HG03460 (cell line): ENCODE data around the gene NEDD4L.
"Not testable (repeated sequence)": the region's sequence is repeated elsewhere in the genome, so short reads cannot be mapped to it uniquely, and the experiment has no call there.

Experiments
- ATAC-seq: cut with Tn5 transposase; IDR thresholded peaks from one replicate; pipeline ENCODE4 v1.9.1; 2021; ENCODE audit not compliant: unreplicated experiment

NEDD4L gene

GRCh38 chr18:58148954-58149471 is 105.0 kb downstream of the NEDD4L start:
- no peak for ATAC-seq

DNA sequence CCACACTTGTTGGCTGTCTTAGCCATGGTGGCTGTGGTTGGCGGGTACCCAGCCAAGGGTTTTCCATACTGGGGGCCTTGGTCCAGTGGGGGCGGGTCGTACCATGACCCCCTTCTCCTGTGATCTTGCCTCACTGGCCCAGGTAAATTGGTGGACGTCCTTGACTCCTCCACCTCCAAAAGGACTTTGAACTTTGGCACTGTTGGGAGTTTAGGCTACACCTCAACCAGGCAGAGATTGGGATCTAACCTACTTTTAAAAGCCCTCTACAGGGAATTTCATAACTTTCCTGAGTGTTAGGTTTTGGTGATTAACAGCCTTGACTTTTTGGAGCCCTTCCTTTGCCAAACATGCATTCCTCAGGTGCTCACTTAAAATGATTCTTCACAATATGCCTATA is 106.7 kb downstream of the NEDD4L start:
- no peak for ATAC-seq

DNA sequence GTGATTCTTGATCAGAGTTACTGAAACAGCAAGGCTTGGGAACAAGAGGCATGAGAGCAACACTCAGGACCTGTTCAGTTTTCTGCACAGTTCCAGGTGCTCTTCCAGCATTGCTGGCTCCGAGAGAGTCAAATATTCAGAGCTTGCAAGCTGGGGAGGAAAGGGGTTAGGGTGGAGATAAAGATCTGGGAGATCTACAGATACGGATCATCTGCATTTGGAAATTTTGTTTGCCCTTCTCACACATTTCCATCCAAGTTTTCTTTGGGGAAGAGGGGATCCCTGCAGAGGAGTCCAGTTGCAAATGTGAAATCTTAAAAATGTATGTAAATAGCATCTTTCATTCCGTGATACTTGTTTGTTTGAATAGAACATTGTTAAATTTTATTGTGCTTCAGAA is 108.2 kb downstream of the NEDD4L start:
- no peak for ATAC-seq

DNA sequence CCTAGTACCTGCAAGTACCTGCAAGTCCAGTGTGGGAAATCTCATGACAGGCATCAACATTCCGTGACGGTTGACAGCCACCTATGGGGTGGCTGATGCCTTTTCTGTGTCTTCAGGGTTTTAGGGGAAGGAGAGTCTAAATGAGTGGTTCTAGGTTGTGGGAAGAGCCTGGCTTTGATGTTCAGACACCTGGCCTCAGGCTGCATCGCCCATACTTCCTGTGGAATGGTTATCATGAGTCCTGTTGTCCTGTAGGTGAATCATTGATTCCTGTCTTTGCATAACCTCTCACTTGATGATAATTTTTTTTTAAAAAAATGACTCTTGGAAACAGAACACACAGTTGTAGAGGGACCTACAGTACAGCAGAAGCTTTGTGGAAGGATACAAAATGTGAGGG is 108.9 kb downstream of the NEDD4L start:
- no peak for ATAC-seq

DNA sequence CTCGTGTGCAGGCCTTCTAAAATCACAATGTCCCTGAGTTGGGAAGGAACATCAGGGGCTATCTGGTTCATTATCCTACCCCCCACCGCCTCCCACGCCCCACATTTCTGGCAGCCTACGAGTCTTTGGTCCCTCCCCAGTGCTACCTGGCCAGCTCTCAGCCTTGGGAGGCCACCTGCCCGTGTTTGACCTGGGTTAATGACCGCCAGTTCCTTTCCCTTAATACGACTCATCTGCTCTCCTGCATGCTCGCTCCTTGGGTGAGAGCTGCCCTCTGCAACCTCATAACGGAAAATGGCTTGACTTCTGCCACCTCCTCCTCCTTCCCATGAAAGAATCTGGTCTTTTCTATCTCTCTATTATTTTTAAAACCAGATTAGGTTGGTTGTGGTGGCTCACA is 112.5 kb downstream of the NEDD4L start:
- no peak for ATAC-seq

- ATAC-seq: no peak
Measured at GRCh38 chr18:58157237-58157636, 113.2 kb downstream of the NEDD4L start.

- no peak for ATAC-seq
Measured at GRCh38 chr18:58158008-58158407, 114.0 kb downstream of the NEDD4L start.

- ATAC-seq: no peak
Measured at GRCh38 chr18:58158459-58158858, 114.4 kb downstream of the NEDD4L start.

- ATAC-seq: no peak
Measured at GRCh38 chr18:58161659-58162058, 117.6 kb downstream of the NEDD4L start.

GRCh38 chr18:58162127-58162526 is 118.1 kb downstream of the NEDD4L start:
- ATAC-seq: no peak

DNA sequence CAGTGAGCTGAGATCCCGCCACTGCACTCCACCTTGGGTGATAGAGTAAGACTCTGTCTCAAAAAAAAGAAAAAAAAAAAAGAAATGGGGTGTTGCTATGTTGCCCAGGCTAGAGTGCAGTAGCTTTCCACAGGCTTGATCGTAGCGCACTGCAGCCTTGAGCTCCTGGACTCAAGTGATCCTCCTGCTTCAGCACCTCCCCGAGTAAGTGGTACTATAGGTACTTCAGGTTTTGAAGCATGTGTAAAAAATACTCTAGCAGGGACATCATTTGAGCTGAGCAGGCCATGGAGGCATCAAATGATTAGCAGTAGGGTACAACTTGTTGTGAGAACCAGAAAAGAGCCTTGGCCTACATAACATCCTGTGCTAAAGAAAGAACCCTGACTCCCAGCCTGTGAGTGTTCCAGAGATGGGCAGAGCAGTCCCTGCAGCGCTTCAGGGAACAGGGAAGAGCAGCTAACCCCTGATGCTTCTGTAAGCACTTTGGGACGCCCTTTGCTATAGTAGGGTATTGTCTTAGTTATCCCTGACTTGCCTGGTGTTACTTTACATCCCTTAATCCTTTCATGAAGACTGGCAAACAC is 119.1 kb downstream of the NEDD4L start:
- no peak for ATAC-seq

DNA sequence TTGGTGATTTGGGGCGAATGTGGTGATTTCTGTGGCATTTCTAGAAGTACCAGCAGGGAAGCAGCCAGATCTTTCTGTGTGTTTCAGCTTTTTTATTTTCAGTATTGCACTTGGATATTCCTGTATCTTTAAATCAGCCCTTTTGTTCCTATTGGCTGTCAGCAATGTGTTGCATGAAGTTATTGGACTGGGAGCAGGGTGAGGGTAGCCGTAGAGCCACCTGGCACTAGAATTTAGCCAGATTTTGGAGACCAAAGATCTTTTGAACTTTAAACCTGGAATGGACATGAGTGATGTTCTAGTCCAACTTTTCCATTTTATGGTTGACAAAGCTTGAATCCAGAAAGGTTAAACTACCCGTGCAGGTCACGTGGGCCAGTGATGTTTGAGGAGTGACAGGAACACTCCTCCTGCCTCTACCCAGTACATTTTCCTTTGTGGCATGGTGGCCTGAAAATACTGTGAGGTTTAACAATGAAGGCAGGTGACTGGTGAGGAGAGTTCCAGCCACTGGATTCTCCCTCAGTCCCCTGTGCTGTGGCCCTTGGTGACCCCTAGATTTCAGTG is 122.3 kb downstream of the NEDD4L start:
- ATAC-seq: no peak

DNA sequence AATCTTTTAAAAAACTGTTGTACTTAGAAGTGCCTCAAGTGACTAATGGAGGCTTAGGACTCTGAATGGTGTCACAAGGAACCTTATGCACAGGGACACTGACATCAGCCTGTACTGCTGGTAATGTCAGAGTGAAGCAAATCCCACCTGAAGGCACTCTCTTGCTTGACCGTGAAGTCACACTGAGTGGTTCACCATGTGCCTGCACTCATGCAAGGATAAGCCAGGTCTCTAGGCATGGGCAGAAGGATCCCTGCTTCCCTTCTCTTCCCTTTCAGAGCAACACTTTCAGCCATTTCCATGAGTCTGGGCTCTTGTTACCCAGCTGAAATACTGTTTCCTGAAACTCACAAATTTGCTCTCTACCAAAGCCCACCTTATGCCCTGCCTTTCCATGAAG is 123.0 kb downstream of the NEDD4L start:
- ATAC-seq: no peak

DNA sequence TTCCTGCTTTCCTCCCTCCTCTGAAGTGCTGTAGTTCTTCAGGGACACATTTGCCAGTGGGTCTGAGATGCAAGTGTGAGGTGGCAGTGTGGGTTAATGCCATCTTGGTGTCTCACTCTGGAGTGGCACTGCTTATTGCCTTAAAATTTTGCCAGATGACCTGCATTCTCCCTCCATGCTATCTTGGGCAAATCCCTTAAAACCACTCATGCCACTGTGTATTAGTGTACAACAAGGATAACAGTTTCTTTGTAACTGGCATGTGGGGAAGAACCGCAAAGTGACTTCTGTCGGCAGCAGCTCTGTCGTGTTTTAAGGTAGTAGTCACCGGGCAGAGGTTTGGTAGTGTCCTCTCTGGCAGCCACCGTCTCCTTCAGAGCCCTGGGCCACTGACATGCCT is 124.2 kb downstream of the NEDD4L start:
- no peak for ATAC-seq

DNA sequence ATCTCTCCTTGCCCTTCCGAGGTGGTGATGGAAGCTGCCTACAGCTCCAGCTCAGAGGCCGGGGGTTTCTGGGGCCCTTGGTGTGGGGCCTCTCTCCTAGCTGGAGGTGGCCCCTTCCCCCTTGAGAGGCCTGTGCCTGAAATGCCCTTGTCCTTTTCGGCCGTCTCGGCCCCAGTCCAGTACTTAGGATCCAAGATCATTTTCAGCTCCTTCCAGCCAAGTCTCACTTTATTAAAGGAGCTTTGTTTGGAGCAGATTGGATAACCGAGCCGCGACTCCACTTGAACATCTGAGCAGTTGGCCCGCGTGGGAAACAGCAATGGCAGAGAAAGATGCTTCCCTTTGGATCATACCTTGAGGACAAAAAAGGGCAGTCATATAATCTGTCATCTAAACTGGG is 125.0 kb downstream of the NEDD4L start:
- no peak for ATAC-seq

DNA sequence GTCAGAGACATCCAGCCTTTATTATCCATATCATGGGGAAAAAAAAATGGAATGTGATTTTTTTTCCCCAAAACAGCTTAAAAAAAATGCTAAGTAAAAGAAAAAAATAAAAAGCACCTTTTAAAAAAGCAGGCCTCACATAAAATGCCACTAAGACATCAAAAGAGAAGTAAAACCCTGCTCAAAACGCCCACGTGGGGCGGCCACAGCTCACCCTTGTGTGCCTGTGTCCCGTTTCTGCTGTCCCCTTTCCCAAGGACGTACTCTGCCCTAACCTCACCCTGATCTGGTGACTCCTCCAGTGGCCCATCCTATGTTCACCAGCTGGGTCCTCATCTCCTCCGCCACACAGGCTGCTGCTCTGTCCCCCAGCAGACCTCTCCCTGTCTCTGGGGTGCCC is 125.4 kb downstream of the NEDD4L start:
- ATAC-seq: no peak

DNA sequence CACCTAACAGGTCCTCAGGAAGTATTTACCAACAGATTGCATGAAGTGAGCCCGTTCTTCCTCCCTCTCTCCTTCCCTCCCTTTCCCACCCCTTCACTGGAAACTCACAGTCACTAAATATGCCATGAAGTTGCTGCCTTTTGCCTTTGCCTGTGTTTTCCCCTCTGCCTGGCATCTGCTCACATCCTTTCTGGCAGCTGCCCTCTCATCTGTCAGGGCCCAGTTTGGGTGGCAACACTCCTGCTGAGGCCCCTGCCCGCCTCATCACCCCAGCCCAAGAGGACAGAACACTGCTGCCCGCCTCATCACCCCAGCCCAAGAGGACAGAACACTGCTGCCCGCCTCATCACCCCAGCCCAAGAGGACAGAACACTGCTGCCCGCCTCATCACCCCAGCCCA is 126.0 kb downstream of the NEDD4L start:
- ATAC-seq: not testable (repeated sequence)

DNA sequence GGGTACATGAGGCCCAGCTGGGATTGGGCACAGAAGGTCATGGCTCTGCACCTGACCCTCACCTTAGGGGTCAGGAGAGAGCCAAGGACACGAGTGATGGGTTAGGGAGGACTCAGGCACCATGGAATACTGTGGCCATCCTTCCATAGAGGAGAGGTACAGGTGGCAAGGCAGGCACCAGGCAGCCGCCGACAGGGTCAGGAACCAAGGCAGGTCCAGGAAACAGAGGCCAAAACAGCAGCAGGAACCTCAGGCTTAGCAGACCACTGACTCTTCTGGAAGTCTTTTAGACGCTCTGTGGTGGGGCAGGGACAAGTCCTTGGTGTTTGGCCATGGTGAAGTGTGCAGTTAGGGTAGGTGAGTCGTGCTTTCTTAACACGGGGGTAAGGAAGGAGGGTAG is 128.0 kb downstream of the NEDD4L start:
- ATAC-seq: no peak

DNA sequence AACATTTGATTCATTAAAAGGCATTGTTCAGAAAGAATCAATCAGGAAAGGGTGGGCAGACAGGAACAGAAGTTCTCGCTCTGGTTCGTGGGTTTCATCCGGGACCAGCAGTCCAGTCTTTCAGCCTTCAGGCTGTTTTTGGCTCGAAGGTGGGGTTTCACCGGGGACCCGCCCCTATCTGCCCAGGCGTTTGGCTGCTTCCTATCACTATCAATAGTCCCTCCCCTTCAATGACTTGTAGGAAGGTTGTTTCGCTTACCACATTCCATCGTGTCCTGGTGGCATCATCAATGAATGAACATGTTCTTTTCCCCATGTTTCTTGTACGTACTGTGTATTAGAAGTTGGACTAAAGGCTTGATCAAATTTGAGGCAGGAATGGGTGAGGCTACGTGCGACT is 130.3 kb downstream of the NEDD4L start:
- ATAC-seq: no peak

GRCh38 chr18:58175122-58175785 is 131.2 kb downstream of the NEDD4L start:
- no peak for ATAC-seq

- no peak for ATAC-seq
Measured at GRCh38 chr18:58175786-58176176, 131.8 kb downstream of the NEDD4L start.

DNA sequence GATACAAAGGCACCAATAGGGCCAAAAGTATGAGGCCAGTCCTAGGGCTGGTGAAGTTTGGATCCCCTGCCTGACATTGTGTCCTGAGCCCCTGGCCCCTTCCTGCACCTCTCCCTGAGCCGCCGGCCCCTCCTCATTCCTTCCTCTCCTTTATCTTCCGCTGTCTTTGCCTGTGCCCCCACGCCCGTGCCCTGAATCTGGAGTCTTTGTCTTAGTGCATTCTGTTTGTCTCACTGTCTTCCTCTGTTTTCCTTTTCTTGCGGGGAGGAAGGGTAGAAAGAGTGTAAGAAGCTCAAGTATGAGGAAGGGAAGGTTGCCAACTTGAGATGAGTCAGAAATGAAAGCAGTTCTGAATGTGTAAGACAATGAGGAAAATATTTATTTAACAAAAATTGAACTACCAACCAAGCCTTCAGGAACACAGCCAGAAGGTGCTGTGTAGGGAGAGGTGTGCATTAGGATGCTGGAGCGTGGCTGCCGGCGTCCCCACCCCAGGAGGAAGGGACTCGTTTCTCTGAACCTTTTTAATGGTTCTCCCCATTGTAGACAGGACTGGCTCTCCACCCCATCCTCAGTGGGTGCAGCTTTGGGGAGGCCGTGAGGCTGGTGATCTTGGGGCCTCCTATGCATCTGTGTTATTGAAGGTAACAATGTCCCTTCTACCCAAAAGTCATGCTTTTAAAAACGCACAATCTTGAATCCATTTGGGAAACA is 133.1 kb downstream of the NEDD4L start:
- no peak for ATAC-seq
